Umbilical cord (tissue), 2 donors: ENCODE results near the gene WAPL. TPM values are rescaled to one million over a fixed set of nuclear protein-coding genes. Genes with fewer than 3 reads are reported as not detected.
"Not testable (repeated sequence)": the region's sequence is repeated elsewhere in the genome, so short reads cannot be mapped to it uniquely, and the experiment has no call there.

ENCODE experiments used
- DNase-seq: peaks from one replicate; pipeline ENCODE4 v3.0.0-alpha.2; 2015; ENCODE audit warnings: low spot score
- total RNA-seq: library from RNA; depleted of rRNA; stranded (reverse); fragments of >200 nt; gene quantifications from one replicate; pipeline ENCODE4 v1.2.3, GENCODE V29; 2014; ENCODE audit warnings: low replicate concordance; ENCODE audit not compliant: insufficient read depth

Gene WAPL
- total RNA-seq, 1 donor from 2014 or later: 36.4 TPM

DNA sequence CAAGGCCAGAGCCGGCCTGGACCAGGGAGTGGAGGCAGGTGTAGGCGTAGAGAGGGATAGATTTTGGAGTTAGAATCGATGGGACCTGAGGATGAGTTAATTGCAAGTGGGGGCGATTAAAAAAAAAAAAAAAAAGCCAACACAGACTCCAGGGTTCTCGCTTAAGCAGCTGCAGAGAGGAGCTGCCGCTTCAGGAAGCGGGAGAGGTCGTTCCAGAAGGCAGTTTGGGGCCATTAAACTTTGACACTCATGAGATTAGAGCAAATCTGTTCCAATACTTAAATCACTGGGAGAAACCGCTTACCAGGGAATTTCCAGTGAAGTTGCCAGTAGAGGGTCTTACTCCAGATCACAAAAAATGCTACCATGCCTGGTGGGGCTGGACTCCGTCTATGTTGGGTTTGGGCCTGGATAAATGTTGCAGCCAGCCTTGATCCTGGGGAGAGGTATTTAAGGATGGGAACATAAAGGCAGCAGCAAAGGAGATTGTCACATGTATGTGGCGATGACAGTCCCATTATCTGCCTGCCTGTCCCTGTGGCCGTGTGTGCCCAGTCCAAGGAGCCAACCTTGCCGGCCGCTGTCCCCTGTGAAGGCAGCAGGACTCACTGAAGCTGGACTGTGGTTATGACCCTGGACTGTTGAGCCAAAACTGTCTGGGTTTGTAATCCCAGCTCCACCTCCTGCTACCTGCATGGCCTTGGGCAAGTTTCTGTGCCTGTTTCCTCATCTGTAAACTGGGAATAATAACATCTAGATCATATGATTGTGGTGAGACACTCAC is 131.1 kb downstream of the WAPL start:
- no peak for DNase-seq

DNA sequence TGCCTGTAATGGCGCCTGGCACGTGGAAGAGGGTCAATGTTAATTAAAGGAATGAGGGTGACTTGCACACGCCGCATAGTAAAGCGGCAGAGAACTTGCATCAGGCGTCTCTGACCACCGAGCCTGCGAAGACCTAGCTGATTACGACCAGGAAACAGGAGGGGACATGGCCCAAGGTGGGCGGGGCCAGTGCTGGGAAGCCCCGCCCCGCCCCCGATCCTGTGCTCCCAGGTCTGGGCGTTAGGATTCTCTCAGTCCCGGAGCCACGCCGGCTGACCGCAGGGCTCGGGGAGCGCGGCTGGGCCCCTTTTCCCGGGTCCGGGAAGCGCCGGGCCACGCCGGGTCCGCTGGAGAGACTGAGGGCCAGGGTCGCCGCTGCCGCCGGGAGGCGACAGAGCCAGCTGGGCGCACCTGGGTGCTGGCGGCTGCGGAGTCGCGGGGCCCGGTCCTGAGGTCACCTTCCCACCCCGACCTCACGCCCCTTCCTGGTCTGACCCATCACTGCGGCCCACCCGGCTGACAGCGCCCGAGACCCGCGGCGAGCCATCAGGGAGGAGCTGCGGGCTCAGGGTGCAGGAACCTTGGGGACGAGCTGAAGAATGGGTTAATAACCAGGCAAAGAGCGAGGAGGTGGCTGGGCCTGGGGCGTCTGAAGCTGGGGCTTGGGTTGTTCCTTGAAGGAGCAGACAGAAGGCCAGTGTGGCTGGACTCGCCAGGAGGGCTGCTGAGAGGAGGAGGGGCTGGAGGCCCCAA is 132.0 kb downstream of the WAPL start:
- DNase-seq: no peak

DNA sequence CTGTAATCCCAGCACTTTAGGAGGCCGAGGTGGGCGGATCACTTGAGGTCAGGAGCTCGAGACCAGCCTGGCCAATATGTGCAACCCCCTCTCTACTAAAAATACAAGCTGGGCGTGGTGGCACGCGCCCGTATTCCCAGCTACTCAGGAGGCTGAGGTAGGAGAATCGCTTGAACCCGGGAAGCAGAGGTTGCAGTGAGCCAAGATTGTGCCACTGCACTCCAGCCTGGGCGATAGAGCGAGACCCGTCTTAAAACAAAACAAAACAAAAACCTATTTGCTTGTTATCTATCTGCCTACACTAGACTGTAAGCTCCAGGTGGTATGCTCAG is 132.5 kb downstream of the WAPL start:
- DNase-seq: not testable (repeated sequence)

DNA sequence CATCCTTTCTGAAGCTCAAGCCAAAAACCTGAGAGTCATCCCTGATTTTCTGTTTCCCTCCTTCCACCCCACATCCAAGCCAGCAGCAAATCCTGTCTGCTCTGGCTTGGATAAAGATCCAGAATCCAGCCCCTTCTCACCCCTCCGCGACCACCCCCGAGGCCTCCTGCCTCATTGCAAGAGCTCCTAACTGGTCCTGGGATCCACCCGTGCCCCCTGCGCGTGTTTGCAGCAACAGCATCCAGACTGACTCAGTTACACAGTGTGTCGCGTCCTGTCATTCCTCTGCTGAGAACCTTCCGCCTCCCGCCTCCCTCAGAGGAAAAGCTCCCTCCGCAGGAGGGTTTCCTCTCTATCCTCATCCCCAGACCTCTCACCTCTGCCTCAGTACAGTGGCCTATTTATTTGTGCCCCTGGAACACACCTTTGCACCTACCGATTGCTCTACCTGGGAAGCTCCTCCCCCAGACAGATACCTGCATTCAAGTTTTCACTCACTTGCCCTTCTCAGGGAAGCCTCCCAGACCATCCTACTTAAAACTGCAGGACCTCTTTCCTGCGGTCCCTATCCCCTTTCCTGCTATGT is 133.4 kb downstream of the WAPL start:
- no peak for DNase-seq

DNA sequence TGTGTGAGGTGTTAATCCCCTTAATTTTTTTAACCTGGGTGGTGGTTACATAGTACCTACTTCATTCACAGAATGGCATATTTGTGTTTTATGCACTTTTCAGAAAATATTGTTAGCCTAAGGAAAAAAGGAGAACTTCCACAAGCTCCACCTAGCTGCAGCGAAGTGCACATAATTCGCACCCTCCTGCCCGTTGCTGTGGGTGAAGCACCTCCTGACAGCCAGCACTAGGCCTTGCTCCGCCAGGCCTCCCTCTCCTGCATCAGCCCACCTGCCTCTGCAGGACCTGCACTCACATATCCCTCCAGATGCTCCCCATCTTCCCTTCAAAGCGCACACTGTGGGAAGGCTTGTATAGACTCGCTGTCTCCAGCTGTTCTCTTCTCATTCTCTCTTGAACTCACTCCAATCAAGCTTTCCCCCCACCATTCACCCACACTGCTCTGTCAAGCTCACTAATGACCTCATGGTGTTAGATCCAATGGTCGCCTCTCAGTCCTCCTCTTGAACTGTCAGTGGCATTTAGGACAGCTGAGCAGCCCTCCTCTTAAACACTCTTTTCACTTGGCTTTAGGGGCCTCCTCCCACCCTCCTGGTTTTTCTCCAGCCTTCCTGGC is 134.3 kb downstream of the WAPL start:
- no peak for DNase-seq

DNA sequence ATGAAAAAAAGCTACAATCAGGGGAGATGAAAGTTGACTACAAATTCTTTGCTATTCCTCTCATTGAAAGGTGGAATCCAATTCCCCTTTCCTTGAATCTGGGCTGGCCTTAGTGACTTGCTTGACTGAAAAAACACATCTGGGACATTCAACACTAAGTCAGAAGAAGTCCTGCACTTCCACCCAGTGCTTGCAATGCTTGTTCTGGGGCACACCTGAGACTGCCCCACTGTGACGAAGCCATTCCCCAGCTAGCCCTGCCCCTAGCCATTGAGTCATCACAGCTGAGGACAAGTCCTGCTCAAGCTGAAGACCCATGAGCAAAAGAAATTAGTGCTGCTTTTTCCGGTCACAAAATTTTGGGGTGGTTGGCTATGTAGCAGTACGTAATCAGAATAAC is 135.8 kb downstream of the WAPL start:
- no peak for DNase-seq

Other genes with a start within 250 kb of the WAPL start
- gene GRID1, start 155.0 kb downstream of the WAPL start, total RNA-seq: 7.2 TPM
- 0.48 TPM for gene OPN4, start 132.8 kb upstream of the WAPL start, total RNA-seq
- gene LDB3, start 146.7 kb upstream of the WAPL start, total RNA-seq: 3.4 TPM
- gene BMPR1A, start 234.8 kb upstream of the WAPL start, total RNA-seq: 66.4 TPM